ENCODE data around the gene EBP.

- TF ChIP-seq POLR2AphosphoS5 (IDR thresholded peaks at IDR 0.05) (peak; percentile 96 to 99 (median 98)), POLR2A (IDR thresholded peaks at IDR 0.05) (peak; percentile 61 to 88 (median 76)), CTCF (IDR thresholded peaks at IDR 0.05 in 8 of 11, conservative IDR thresholded peaks at IDR 0.05 in 3 of 11) (peak in 9 of 11 experiments; percentile 11 to 65 (median 52))
Measured at GRCh38 chrX:48574270-48575266, 53.0 kb downstream of the EBP start, which contains the start of gene RBM3.

All from spleen (tissue), 7 donors.